VCaP (cell line): ENCODE data around the gene SAMD14.

Experiments used
- H3K27ac ChIP-seq: fragments of 450-650 bp; 2 replicates; pipeline ENCODE4 v1.5.1; 2017
- TF ChIP-seq, protein P1 (sequence below): fragments of 450-650 bp; conservative IDR thresholded peaks from 2 replicates; pipeline ENCODE4 v1.5.1; 2017; ENCODE audit warnings: mild to moderate bottlenecking, moderate library complexity

The SAMD14 gene

DNA sequence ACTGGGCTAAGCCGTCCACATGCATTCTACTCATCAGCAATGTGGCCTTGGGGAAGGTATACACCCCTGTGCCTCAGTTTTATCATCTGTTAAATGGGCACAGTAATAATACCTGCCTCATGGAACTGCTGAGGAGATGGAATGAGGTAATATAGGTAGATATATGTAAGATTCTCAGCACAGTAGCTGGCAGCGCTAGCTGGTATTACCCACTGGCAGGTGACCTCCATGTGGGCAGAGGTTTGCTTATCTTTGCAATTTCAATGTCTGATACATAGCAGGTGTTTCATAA lies 34.7 kb upstream of the SAMD14 start:
- TF ChIP-seq, protein P1, sequence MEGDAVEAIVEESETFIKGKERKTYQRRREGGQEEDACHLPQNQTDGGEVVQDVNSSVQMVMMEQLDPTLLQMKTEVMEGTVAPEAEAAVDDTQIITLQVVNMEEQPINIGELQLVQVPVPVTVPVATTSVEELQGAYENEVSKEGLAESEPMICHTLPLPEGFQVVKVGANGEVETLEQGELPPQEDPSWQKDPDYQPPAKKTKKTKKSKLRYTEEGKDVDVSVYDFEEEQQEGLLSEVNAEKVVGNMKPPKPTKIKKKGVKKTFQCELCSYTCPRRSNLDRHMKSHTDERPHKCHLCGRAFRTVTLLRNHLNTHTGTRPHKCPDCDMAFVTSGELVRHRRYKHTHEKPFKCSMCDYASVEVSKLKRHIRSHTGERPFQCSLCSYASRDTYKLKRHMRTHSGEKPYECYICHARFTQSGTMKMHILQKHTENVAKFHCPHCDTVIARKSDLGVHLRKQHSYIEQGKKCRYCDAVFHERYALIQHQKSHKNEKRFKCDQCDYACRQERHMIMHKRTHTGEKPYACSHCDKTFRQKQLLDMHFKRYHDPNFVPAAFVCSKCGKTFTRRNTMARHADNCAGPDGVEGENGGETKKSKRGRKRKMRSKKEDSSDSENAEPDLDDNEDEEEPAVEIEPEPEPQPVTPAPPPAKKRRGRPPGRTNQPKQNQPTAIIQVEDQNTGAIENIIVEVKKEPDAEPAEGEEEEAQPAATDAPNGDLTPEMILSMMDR, result no peak
- no peak overlapping the region for H3K27ac ChIP-seq

DNA sequence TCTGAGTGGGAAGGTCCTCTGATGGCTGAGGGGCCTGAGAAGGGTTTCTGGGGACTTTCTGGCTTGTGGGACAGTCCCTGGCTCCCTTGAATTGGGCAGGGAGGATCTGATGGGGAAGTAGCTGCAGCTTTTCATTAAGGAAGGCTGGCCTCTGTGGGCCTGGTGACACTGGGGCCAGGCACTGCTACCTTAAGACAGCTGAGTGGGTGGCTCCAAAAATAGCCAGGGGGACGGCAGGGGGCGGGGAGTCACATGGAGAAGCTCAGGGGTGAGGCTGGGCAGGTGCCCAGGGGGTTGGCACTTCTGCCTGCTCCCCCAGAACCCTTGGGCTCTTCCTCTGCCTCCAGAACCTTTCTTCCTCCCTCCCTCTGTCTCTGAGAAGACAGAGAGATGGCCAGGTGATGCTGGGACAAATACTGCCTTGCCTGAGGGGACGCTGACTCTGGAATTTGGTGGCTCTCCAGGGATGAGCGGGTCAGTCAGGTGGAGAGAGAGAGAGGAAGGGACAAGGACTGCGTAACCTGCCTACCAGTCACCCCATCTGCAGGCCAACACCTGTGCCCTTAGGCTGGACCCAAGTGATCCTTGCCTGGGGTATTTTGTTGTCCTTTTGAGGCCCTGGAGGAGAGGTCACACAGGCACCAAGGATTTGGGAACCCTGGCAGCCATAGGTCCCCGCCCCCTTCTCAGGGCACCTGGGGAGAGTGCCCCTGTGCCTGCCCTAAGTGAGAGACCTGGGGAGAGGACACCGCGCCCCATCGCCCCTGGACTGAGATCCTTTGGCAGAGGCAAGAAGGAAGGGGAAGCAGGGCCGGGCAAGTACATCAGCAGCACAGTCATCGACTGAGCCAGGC lies 34.1 kb upstream of the SAMD14 start:
- TF ChIP-seq, protein P1, result no peak
- H3K27ac ChIP-seq, result no peak overlapping the region

DNA sequence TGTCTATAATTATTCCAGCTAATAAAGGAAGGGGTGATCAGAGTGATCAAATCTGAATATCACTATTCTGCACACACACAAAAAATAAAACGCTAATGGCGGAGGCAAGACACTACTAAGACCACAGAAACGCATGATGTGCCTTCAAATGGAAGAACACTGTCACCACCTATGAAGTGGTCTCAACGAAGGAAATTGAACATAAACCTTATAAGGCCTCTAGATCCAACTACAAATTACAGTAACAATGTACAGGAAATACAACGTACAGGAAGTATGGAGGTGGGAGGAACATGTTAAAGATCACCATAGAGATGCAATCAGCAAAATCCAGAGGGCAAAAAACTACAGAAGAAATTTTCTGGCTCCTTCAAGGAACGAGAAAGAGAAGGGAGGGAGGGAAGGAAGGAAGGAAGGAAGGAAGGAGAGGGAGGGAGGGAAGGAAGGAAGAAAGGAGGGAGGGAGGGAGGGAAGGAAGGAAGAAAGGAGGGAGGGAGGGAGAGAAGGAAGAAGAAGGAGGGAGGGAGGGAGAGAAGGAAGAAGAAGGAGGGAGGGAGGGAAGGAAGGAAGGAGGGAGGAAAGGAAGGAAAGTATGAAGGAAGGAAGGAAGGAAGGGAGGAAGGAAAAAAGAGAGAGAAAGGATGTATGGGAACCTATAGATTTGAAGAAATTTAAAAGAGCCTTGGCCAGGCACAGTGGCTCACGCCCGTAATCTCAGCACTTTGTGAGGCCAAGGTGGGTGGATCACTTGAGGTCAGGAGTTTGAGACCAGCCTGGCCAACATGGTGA lies 32.7 kb upstream of the SAMD14 start:
- TF ChIP-seq, protein P1, result no peak
- H3K27ac ChIP-seq, result no peak overlapping the region

DNA sequence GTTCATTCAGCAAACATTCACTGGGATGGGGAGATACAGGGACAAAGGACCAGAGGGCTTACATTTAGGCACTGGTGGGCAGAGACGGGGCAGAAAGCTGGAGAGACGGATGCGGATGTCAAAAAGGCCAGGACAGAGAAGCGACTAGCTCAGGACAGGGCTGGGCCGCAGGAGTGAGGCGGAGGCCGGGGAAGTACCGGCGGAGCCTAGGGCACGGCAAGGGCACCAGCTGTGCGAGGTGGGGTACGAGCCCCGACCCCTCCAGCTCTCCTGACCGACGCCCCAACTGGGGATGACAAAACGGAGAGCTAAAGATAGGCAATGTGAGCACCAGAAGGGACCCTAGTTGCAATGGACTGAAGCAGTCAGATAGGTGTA lies 31.9 kb upstream of the SAMD14 start:
- TF ChIP-seq, protein P1, result no peak

DNA sequence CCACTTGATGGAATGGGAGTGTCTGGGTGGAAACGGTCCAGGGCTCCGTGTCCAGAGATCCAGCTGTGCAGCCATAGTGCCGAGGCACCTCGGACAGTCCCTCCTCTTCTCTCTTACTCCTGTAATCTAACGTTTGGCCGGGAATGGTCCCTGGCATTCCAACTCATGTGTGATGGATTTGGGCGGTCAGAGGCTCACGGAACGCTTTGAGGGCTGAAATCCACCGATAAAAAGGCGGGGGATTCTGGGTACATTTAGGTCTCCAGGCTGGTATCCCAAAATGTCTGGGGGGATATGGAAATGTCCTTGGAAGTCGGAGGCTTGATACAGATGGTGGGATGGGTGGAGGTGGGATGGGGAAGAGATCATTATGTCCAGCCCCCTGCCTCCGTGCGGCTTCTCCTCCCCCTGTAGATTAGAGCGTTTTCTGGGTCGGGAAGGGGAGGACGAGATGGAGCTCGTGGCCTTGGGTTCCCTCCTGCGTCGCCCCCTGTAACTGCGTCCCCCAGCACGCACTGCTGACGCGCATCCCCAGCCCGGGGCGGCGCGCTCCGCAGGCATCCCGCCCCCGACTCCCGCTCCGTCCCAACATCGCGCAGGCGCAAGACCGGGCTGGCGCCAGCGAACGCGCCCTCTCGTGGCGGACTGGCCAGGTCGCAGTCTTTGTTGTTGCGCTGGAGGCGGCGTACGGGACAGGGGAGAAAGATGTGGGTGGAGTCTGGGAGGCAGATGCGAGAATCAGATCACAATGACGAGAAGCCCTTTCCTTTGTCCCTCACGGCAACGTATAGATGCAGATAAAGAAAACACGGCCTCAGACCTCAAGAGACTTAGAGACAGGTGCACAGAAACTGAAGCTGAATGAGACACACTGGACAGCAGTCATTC lies 31.3 kb upstream of the SAMD14 start:
- peak overlapping the region; percentile 61 for H3K27ac ChIP-seq
- TF ChIP-seq, protein P1, result peak; percentile 99

More for the DNA sequence above, 31.9 kb upstream of the SAMD14 start:
- H3K27ac ChIP-seq, result peak overlapping the region; percentile 61; the same call in 1 of the 2 replicates

DNA sequence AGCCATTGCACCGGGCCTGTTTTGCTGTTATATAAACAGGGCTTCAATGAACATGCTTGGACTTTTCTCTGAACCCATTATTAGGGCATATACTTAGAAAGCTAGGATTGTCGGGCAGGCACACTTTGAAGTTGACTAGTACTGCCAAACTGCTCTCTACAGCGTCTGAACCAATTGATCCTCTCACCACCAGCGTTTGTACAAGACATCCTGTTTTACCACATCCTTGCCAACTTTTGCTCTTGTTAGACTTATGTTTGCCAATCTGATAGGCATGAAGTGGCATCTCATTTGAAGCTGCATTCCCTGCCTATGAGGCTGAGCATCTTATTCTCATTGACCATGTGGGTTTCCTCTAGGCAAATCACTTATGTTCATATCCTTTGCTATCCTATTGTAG lies 27.9 kb upstream of the SAMD14 start:
- TF ChIP-seq, protein P1, result no peak
- H3K27ac ChIP-seq, result no peak overlapping the region
